Measurements from ENCODE around the gene LCE2A. TPM values are rescaled to one million over a fixed set of nuclear protein-coding genes. Genes with fewer than 3 reads are reported as not detected.
A peak's percentile ranks its signal among the peaks of the same experiment; 100 is the strongest.

The LCE2A gene
- total RNA-seq, 1 experiment from 2014 or later = not detected

- BruUV-seq (replicated peaks) = no TSS peak
- intact Hi-C loops (cut with micrococcal nuclease; ENCODE audit: unreplicated experiment) = loop anchor here (10.0 kb wide), 2 partner anchors 249 to 481 kb away; no protein-coding TSS in a partner anchor
- no peak for DNase-seq
- Mint-ChIP-seq H3K9me3 (ENCODE audit: low read depth, unreplicated experiment) (no peaks in the 10 kb centered on the region), H3K4me3 (ENCODE audit: low read depth, unreplicated experiment) (no peak overlapping the region), H3K27ac (ENCODE audit: unreplicated experiment) (no peak overlapping the region), H3K36me3 (ENCODE audit: insufficient read depth, unreplicated experiment) (peaks cover 4% of the 10 kb centered on the region), H3K4me1 (ENCODE audit: low read depth, unreplicated experiment) (peaks cover 10% of the 10 kb centered on the region), H3K27me3 (ENCODE audit: unreplicated experiment) (peaks cover 58% of the 10 kb centered on the region)
- CTCF ChIA-PET = no interaction called here
- no peak for TF ChIP-seq CTCF (IDR thresholded peaks at IDR 0.05; ENCODE audit: unreplicated experiment)
Measured at GRCh38 chr1:152743371-152744145, 45.4 kb downstream of the LCE2A start.

- DNase-seq = peak; percentile 21
- Mint-ChIP-seq H3K27ac (ENCODE audit: unreplicated experiment) (no peak overlapping the region), H3K9me3 (ENCODE audit: low read depth, unreplicated experiment) (no peaks in the 10 kb centered on the region), H3K4me1 (ENCODE audit: low read depth, unreplicated experiment) (peaks cover 10% of the 10 kb centered on the region), H3K4me3 (ENCODE audit: low read depth, unreplicated experiment) (no peak overlapping the region), H3K27me3 (ENCODE audit: unreplicated experiment) (peaks cover 55% of the 10 kb centered on the region), H3K36me3 (ENCODE audit: insufficient read depth, unreplicated experiment) (peaks cover 4% of the 10 kb centered on the region)
- no peak for TF ChIP-seq CTCF (IDR thresholded peaks at IDR 0.05; ENCODE audit: unreplicated experiment)
- CTCF ChIA-PET = interaction anchor here (0.6 to 1.4 kb wide), 4 partner anchors 14 to 124 kb away, joined by 3 to 6 read pairs (median 4); no protein-coding TSS in a partner anchor
- no TSS peak for BruUV-seq (replicated peaks)
- intact Hi-C loops (cut with micrococcal nuclease; ENCODE audit: unreplicated experiment) = loop anchor here (5.0 to 10.0 kb wide), 3 partner anchors 122 to 480 kb away; no protein-coding TSS in a partner anchor
Measured at GRCh38 chr1:152745289-152745704, 47.2 kb downstream of the LCE2A start.

GRCh38 chr1:152745765-152746444 lies 47.8 kb downstream of the LCE2A start:
- Mint-ChIP-seq H3K36me3 (ENCODE audit: insufficient read depth, unreplicated experiment) (peaks cover 4% of the 10 kb centered on the region), H3K9me3 (ENCODE audit: low read depth, unreplicated experiment) (no peaks in the 10 kb centered on the region), H3K27ac (ENCODE audit: unreplicated experiment) (no peak overlapping the region), H3K27me3 (ENCODE audit: unreplicated experiment) (peaks cover 61% of the 10 kb centered on the region), H3K4me1 (ENCODE audit: low read depth, unreplicated experiment) (peaks cover 10% of the 10 kb centered on the region), H3K4me3 (ENCODE audit: low read depth, unreplicated experiment) (no peak overlapping the region)
- no peak for TF ChIP-seq CTCF (IDR thresholded peaks at IDR 0.05; ENCODE audit: unreplicated experiment)
- CTCF ChIA-PET = interaction anchor here (0.6 to 1.4 kb wide), 3 partner anchors 13 to 124 kb away, joined by 3 to 4 read pairs (median 3); no protein-coding TSS in a partner anchor
- intact Hi-C loops (cut with micrococcal nuclease; ENCODE audit: unreplicated experiment) = loop anchor here (5.0 to 10.0 kb wide), 3 partner anchors 121 to 479 kb away; no protein-coding TSS in a partner anchor
- BruUV-seq (replicated peaks) = no TSS peak
- no peak for DNase-seq

- Mint-ChIP-seq H3K4me3 (ENCODE audit: low read depth, unreplicated experiment) (no peak overlapping the region), H3K27me3 (ENCODE audit: unreplicated experiment) (peaks cover 67% of the 10 kb centered on the region), H3K4me1 (ENCODE audit: low read depth, unreplicated experiment) (peaks cover 10% of the 10 kb centered on the region), H3K9me3 (ENCODE audit: low read depth, unreplicated experiment) (no peaks in the 10 kb centered on the region), H3K27ac (ENCODE audit: unreplicated experiment) (no peak overlapping the region), H3K36me3 (ENCODE audit: insufficient read depth, unreplicated experiment) (peaks cover 4% of the 10 kb centered on the region)
- TF ChIP-seq CTCF (IDR thresholded peaks at IDR 0.05; ENCODE audit: unreplicated experiment) = no peak
- no TSS peak for BruUV-seq (replicated peaks)
- intact Hi-C loops (cut with micrococcal nuclease; ENCODE audit: unreplicated experiment) = loop anchor here (5.0 to 10.0 kb wide), 3 partner anchors 119 to 477 kb away; no protein-coding TSS in a partner anchor
- DNase-seq = no peak
- CTCF ChIA-PET = no interaction called here
Measured at GRCh38 chr1:152747831-152748230, 49.7 kb downstream of the LCE2A start.

Other genes starting within 250 kb of the LCE2A start
- not detected in 2 replicates for gene LCE5A, start 187.5 kb upstream of the LCE2A start, total RNA-seq (2022)
- not detected in 2 replicates for gene CRCT1, start 183.9 kb upstream of the LCE2A start, total RNA-seq (2022)
- not detected in 2 replicates for gene LCE3E, start 131.6 kb upstream of the LCE2A start, total RNA-seq (2022)
- not detected in 2 replicates for gene LCE3D, start 117.8 kb upstream of the LCE2A start, total RNA-seq (2022)
- not detected in 2 replicates for gene LCE3C, start 98.1 kb upstream of the LCE2A start, total RNA-seq (2022)
- gene LCE3B, start 84.5 kb upstream of the LCE2A start, total RNA-seq (2022) = not detected in 2 replicates
- not detected in 2 replicates for gene LCE3A, start 75.2 kb upstream of the LCE2A start, total RNA-seq (2022)
- not detected in 2 replicates for gene LCE2D, start 35.0 kb upstream of the LCE2A start, total RNA-seq (2022)
- gene LCE2C, start 23.1 kb upstream of the LCE2A start, total RNA-seq (2022) = not detected in 2 replicates
- not detected in 2 replicates for gene LCE2B, start 12.2 kb upstream of the LCE2A start, total RNA-seq (2022)
- not detected in 2 replicates for gene LCE4A, start 9.8 kb downstream of the LCE2A start, total RNA-seq (2022)
- not detected in 2 replicates for gene KPRP, start 59.7 kb downstream of the LCE2A start, total RNA-seq (2022)
- gene LCE1F, start 76.8 kb downstream of the LCE2A start, total RNA-seq (2022) = not detected in 2 replicates
- not detected in 2 replicates for gene LCE1E, start 87.9 kb downstream of the LCE2A start, total RNA-seq (2022)
- gene LCE1D, start 98.4 kb downstream of the LCE2A start, total RNA-seq (2022) = not detected in 2 replicates
- gene LCE1C, start 108.3 kb downstream of the LCE2A start, total RNA-seq (2022) = not detected in 2 replicates
- not detected in 2 replicates for gene LCE1B, start 113.6 kb downstream of the LCE2A start, total RNA-seq (2022)
- gene LCE1A, start 129.1 kb downstream of the LCE2A start, total RNA-seq (2022) = not detected in 2 replicates
- not detected in 2 replicates for gene LCE6A, start 144.5 kb downstream of the LCE2A start, total RNA-seq (2022)
- gene LCE7A, start 161.7 kb downstream of the LCE2A start, total RNA-seq (2022) = not detected in 2 replicates
- not detected in 2 replicates for gene SMCP, start 180.0 kb downstream of the LCE2A start, total RNA-seq (2022)
- 1.1 and 1.9 TPM in 2 replicates for gene IVL, start 210.2 kb downstream of the LCE2A start, total RNA-seq (2022)
- gene SPRR5, start 248.9 kb downstream of the LCE2A start, total RNA-seq (2022) = not detected in 2 replicates

Data from Calu3 (cell line).